Right cardiac atrium (tissue), 5 donors: ENCODE results near the gene AKAP3. TPM values are rescaled to one million over a fixed set of nuclear protein-coding genes. Genes with fewer than 3 reads are reported as not detected.

Experiments used
- ATAC-seq, 2 donors: fragments of 200-7000 bp; cut with Tn5 transposase; one replicate each; pipeline versions ENCODE4 v1.8.0 to v1.9.1; 2020; ENCODE audit warnings: moderate library complexity in 2 of 2, mild to moderate bottlenecking in 1 of 2
- DNase-seq, 3 donors: peaks; one replicate each; pipeline ENCODE4 v3.0.0-alpha.2; 2020
- H3K27ac ChIP-seq: one replicate; pipeline ENCODE4 v1.5.1; 2013; ENCODE audit warnings: mild to moderate bottlenecking, low read length, control low read depth, moderate library complexity
- H3K27me3 ChIP-seq: one replicate; pipeline ENCODE4 v1.6.1; 2013; ENCODE audit not compliant: control insufficient read depth, insufficient read depth
- H3K4me1 ChIP-seq: one replicate; pipeline ENCODE4 v1.6.1; 2013; ENCODE audit warnings: low read length; ENCODE audit not compliant: control insufficient read depth, insufficient read depth
- H3K4me3 ChIP-seq: one replicate; pipeline ENCODE4 v1.5.1; 2013; ENCODE audit warnings: low read length, control low read depth
- H3K9me3 ChIP-seq: one replicate; pipeline ENCODE4 v1.6.1; 2013; ENCODE audit warnings: low read length; ENCODE audit not compliant: control insufficient read depth
- WGBS: extraction: QIAGEN DNeasy Blood & Tissue Kit; methylation state at CpG from one replicate; pipeline ENCODE4 v1.1.7; 2013; 5-methylcytosine and 5-hydroxymethylcytosine counted together
- intact Hi-C, 4 donors: fragments of 100-400 bp; cut with DNase I; formaldehyde crosslinking; loops; one replicate each; pipeline versions ENCODE4 v1.11.0 to v1.14.0; 2022 to 2023
- polyA plus RNA-seq: library from polyadenylated mRNA; stranded (reverse); fragments of 200-250 nt; gene quantifications from one replicate; pipeline ENCODE4 v1.2.3, GENCODE V29; 2013
- total RNA-seq, 4 donors: library from RNA; stranded (reverse); fragmentation: NEBNext Ultra II Directional; extraction: Animal tissue kit (Norgen Biotek cat#: 25700); gene quantifications; one replicate each; pipeline ENCODE4 v1.2.1, GENCODE V29; 2021
- donor health status: healthy with polysubstance abuse.
- donor health status: DM: no; HTN: yes; CAD: no.
- donor health status: DM: no; HTN: no; CAD: no.
- donor health status: DM: no; HTN: yes; CAD: no; lungs with severe emphysema.
- donor health status: DM: yes; HTN: yes; CAD: no.

Gene AKAP3
- total and polyA plus RNA-seq, 5 donors: 3.3 to 5.8 (median 4.0) TPM

GRCh38 chr12:4569261-4569660 lies 79.6 kb downstream of the AKAP3 start:
- no peaks in the 10 kb centered on the region for H3K27me3 ChIP-seq
- no peak overlapping the region for H3K4me3 ChIP-seq
- 93% methylated on average over 4 of the region's 4 CpGs for WGBS
- H3K4me1 ChIP-seq: no peaks in the 10 kb centered on the region
- H3K27ac ChIP-seq: no peak overlapping the region
- no peak for ATAC-seq
- H3K9me3 ChIP-seq: no peaks in the 10 kb centered on the region
- intact Hi-C loops: no loop called here
- no peak for DNase-seq

- H3K27ac ChIP-seq: no peak overlapping the region
These were observed 81.6 kb downstream of the AKAP3 start for GRCh38 chr12:4567073-4567881.

DNA sequence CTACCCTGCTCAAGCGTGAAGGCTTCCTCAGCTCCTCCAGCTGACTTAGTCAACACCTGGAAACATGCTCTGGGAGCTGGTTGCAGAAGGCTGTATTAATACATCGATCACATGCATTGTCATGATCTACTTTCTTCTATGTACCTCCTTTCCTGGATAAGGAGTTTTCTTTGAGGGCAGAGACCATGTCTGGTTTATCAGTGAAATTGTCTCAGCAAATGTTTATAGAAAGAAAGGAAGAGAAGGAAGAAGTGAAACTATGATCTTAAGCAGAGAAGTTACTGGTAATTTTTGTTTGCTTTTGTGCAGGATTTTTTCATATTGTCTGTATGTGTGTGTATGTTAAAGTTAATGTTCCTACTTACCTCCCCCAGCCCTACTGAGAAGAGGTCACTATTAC lies 82.4 kb downstream of the AKAP3 start:
- Histone ChIP-seq H3K27ac (no peak overlapping the region), H3K4me1 (no peaks in the 10 kb centered on the region), H3K9me3 (no peaks in the 10 kb centered on the region), H3K27me3 (no peaks in the 10 kb centered on the region), H3K4me3 (no peak overlapping the region)
- WGBS: 82% methylated on average over 2 of the region's 2 CpGs
- intact Hi-C loops: no loop called here
- ATAC-seq: no peak
- DNase-seq: no peak

More at GRCh38 chr12:4567073-4567881, 81.6 kb downstream of the AKAP3 start:
- Histone ChIP-seq H3K4me3 (no peak overlapping the region), H3K4me1 (no peaks in the 10 kb centered on the region), H3K9me3 (no peaks in the 10 kb centered on the region), H3K27me3 (no peaks in the 10 kb centered on the region)
- DNase-seq (no peak), ATAC-seq (peak in 1 of 2 donors; percentile 50)
- intact Hi-C loops: no loop called here
- WGBS: 66% methylated on average over 3 of the region's 3 CpGs

Other genes starting within 250 kb of the AKAP3 start
- not detected for gene FGF6, start 203.2 kb downstream of the AKAP3 start, total RNA-seq
- not detected for gene FGF6, start 203.2 kb downstream of the AKAP3 start, polyA plus RNA-seq
- 1 to 10 TPM in 3 of 4 donors, under 1 TPM in 1; 0.28 to 1.9 (median 1.5) TPM for gene RAD51AP1, start 110.2 kb downstream of the AKAP3 start, total RNA-seq
- gene RAD51AP1, start 110.2 kb downstream of the AKAP3 start, polyA plus RNA-seq: 0.52 TPM
- 10 to 100 TPM; 31.1 to 40.0 (median 32.3) TPM for gene DYRK4, start 86.8 kb downstream of the AKAP3 start, total RNA-seq
- 50.4 TPM for gene DYRK4, start 86.8 kb downstream of the AKAP3 start, polyA plus RNA-seq
- 100 to 1,000 TPM; 160 to 231 (median 197) TPM for gene NDUFA9, start 63 bp upstream of the AKAP3 start, total RNA-seq
- gene NDUFA9, start 63 bp upstream of the AKAP3 start, polyA plus RNA-seq: 150 TPM
- gene GALNT8, start 71.3 kb upstream of the AKAP3 start, total RNA-seq: 10 to 100 TPM in 1 of 4 donors, 1 to 10 TPM in 3; 5.3 to 10.3 (median 7.7) TPM
- gene GALNT8, start 71.3 kb upstream of the AKAP3 start, polyA plus RNA-seq: 3.5 TPM